BJ (cell line): ENCODE results near the gene TRIM65. TPM values are rescaled to one million over a fixed set of nuclear protein-coding genes. Genes with fewer than 3 reads are reported as not detected.

ENCODE experiments used
- CTCF ChIA-PET: fragments of 350-600 bp; formaldehyde crosslinking; extraction: SDS; loops from one replicate; lab custom pipeline; 2021; ENCODE audit warnings: antibody characterized with exemption, inconsistent platforms; lab: Yijun Ruan, JAX
- POLR2A ChIA-PET: fragments of 300-600 bp; sonication (Branson Sonifier 250); formaldehyde crosslinking; extraction: SDS; loops from one replicate; lab custom pipeline; 2021; ENCODE audit warnings: antibody characterized with exemption; lab: Charles Lee
- DNase-seq: peaks from one replicate; pipeline ENCODE4 v3.0.0-alpha.2; 2011; ENCODE audit warnings: low read depth
- H3K27me3 ChIP-seq: 2 replicates; pipeline ENCODE4 v1.6.0; 2011; ENCODE audit warnings: low read length; ENCODE audit not compliant: control insufficient read depth, insufficient read depth
- H3K36me3 ChIP-seq: 2 replicates; pipeline ENCODE4 v1.5.1; 2011; ENCODE audit warnings: low read length; ENCODE audit not compliant: control insufficient read depth, insufficient read depth
- H3K4me3 ChIP-seq: 2 replicates; pipeline ENCODE4 v1.5.1; 2011; ENCODE audit warnings: low read depth, mild to moderate bottlenecking, control low read depth, low read length
- polyA plus RNA-seq: library from polyadenylated mRNA; depleted of rRNA; stranded (reverse); fragments of >200 nt; gene quantifications from 2 replicates; pipeline ENCODE4 v1.2.3, GENCODE V29; 2011
- TF ChIP-seq, protein P1 (sequence below): IDR thresholded peaks from 2 replicates; pipeline ENCODE4 v1.5.1; 2011; ENCODE audit warnings: low read depth, mild to moderate bottlenecking, control low read depth, inconsistent platforms, low read length, moderate library complexity; ENCODE audit not compliant: insufficient read depth

TRIM65 gene
- polyA plus RNA-seq, 1 experiment, result 8.6 TPM

DNA sequence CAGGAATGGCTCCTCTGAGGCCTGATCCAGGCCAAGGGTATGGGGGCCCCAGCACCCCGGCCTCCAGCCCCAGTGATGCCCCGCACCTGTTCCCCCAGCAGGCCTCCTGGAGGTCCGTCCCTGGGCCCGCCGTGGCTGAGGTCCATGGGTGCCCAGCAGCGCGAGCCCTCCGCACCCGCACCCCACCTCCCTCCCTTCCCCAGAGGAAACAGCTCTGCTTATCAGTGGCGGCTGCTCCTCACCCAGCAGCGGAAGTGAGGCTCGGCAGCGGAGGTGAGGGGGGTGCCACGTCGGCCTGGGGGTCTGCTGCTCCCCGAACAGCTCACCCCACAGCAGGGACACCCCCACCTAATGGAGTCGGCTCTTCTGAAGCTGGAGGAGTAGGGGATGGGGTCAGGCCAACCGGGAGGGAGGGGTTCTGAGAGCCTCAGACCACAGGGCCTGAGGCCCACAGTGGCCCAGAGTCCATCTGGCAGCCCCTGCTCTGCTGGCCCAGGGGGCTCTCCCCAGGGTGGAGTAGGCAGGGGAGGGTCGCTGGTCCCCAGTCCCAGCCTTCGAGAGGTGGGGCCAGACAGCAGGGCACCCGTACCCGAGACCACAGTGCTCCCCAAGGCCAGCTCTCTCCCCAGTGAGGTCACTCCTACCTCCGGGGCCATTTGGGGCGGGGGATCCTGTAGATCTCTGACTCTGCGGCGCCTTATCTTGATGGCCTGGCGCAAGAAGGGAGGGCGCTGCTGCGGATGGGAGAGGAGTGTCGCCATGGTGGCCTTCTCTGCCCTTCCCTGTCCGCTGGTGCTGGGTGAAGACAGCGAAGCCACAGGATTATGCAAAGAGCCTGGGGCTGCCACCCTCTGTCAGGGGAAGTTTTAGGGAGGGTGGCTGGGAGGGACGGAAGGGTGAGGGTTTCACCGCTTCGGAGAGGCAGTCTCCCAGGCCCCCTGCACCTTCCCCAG is 52.9 kb downstream of the TRIM65 start, which contains the start of gene UNC13D:
UNC13D (minus strand) TSS at position 828 of the 953 bp plus-strand sequence; CDS start at position 761, 67 bp downstream.
- POLR2A ChIA-PET, result interaction anchor here (1.2 kb wide), 1 partner anchor 11 kb away, joined by 14 read pairs; the partner anchor contains the start of gene WBP2
- CTCF ChIA-PET, result interaction anchor here (1.0 to 3.6 kb wide), 8 partner anchors 8 to 18 kb away, joined by 3 to 19 read pairs (median 6); partner anchors contain the start of gene WBP2
- H3K27me3 ChIP-seq, result no peaks in the 10 kb centered on the region

DNA sequence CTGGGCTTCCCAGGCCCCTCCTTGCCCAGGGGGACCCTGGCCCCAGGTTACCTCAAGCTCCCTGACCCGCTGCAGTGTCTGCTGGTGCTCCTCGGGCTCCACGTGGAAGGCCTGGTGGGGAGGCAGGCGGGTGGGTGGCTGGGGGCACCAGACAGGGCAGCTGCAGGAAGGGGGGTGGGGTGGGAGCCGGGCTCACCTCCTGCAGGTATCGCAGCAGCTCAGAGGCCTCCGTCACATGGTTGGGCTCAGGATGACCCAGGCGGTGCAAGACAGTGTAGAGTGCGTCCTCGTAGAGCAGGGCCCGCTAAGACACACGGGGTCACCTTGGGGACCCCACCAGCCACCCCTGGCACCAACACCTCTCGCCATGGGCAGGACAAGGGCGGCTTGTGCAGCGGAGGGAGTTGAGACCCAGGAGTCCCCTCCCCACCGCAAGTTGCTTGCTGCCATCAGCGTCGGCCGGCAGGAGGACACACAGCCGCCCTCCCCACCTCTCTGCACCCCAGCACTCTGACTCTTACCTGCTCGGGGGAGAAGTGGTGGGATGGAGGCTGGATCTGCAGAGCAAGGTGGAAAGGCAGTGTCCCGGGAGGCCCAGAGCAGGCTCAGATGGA is 53.7 kb downstream of the TRIM65 start:
- POLR2A ChIA-PET, result no interaction called here
- TF ChIP-seq, protein P1, sequence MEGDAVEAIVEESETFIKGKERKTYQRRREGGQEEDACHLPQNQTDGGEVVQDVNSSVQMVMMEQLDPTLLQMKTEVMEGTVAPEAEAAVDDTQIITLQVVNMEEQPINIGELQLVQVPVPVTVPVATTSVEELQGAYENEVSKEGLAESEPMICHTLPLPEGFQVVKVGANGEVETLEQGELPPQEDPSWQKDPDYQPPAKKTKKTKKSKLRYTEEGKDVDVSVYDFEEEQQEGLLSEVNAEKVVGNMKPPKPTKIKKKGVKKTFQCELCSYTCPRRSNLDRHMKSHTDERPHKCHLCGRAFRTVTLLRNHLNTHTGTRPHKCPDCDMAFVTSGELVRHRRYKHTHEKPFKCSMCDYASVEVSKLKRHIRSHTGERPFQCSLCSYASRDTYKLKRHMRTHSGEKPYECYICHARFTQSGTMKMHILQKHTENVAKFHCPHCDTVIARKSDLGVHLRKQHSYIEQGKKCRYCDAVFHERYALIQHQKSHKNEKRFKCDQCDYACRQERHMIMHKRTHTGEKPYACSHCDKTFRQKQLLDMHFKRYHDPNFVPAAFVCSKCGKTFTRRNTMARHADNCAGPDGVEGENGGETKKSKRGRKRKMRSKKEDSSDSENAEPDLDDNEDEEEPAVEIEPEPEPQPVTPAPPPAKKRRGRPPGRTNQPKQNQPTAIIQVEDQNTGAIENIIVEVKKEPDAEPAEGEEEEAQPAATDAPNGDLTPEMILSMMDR, result no peak
- H3K36me3 ChIP-seq, result peaks cover 16% of the 10 kb centered on the region
- DNase-seq, result no peak
- no peaks in the 10 kb centered on the region for H3K27me3 ChIP-seq
- CTCF ChIA-PET, result interaction anchor here (1.0 to 1.3 kb wide), 2 partner anchors 9 to 18 kb away, joined by 3 to 4 read pairs; no protein-coding TSS in a partner anchor
- H3K4me3 ChIP-seq, result no peak overlapping the region

More for the DNA sequence above, 52.9 kb downstream of the TRIM65 start, which contains the start of gene UNC13D:
- TF ChIP-seq, protein P1, result no peak
- H3K4me3 ChIP-seq, result no peak within 1 kb of the TSS
- DNase-seq, result no peak
- peaks cover 18% of the 10 kb centered on the region for H3K36me3 ChIP-seq

DNA sequence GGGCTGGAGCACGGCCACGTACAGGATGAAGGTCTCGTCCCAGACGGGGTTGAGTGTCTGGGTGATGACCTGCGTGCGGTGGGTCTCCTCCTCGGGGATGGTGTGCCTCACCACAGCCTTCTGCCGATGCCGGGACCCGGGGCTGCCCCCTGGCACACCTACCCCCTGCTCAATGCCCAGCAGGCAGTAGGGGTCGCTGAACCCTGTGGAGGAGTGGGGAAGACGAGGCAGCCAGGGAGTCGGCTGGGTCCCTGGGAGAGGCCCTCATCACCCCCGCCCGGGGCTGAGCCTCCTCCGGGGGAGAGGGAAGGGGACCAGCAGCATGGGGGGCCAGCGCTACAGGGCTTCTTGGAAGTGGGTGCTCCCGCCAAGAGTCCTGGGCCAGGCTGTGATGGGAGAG is 54.3 kb downstream of the TRIM65 start:
- peaks cover 13% of the 10 kb centered on the region for H3K36me3 ChIP-seq
- no peak overlapping the region for H3K4me3 ChIP-seq
- POLR2A ChIA-PET, result no interaction called here
- CTCF ChIA-PET, result interaction anchor here (1.3 kb wide), 1 partner anchor 8 kb away, joined by 3 read pairs; no protein-coding TSS in a partner anchor
- no peak for DNase-seq
- no peaks in the 10 kb centered on the region for H3K27me3 ChIP-seq
- TF ChIP-seq, protein P1, result no peak

DNA sequence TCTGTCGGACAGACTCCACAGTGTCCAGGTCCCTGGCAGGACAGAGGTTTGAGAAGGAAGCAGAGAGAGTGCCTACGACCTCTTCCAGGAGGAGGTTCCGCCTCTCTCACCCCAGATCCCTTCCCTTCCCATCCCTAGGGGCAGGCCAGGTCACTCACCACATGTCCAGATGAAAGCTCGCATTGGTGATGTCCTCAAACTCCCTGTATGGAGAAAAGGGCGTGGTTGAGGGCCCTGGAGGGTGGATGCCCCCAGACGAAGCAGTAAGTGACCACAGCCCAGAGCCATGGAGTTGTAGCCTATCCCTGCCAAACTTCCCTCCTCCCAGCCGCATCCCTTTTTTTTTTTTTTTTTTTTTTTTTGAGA is 56.0 kb downstream of the TRIM65 start:
- CTCF ChIA-PET, result interaction anchor here (1.0 to 1.8 kb wide), 2 partner anchors 10 to 14 kb away, joined by 4 to 7 read pairs; no protein-coding TSS in a partner anchor
- TF ChIP-seq, protein P1, result no peak
- peaks cover 3% of the 10 kb centered on the region for H3K36me3 ChIP-seq
- POLR2A ChIA-PET, result no interaction called here
- no peaks in the 10 kb centered on the region for H3K27me3 ChIP-seq
- no peak for DNase-seq
- no peak overlapping the region for H3K4me3 ChIP-seq
